ES-I3 (cell line): ENCODE measurements around the gene OLAH.

Experiments
- H3K36me3 ChIP-seq: 2 replicates; pipeline ENCODE4 v1.6.1; 2013; ENCODE audit warnings: mild to moderate bottlenecking, low read length, control low read depth, moderate library complexity; ENCODE audit not compliant: insufficient read depth
- H3K4me1 ChIP-seq: 2 replicates; pipeline ENCODE4 v1.6.1; 2013; ENCODE audit warnings: mild to moderate bottlenecking, control low read depth, low read length; ENCODE audit not compliant: insufficient read depth
- H3K9ac ChIP-seq: 2 replicates; pipeline ENCODE4 v1.6.1; 2013; ENCODE audit warnings: low read depth, mild to moderate bottlenecking, low read length, moderate library complexity
- H3K9me3 ChIP-seq: 2 replicates; pipeline ENCODE4 v1.6.1; 2013; ENCODE audit warnings: mild to moderate bottlenecking, low read length, moderate library complexity; ENCODE audit not compliant: control insufficient read depth, insufficient read depth

Gene OLAH

DNA sequence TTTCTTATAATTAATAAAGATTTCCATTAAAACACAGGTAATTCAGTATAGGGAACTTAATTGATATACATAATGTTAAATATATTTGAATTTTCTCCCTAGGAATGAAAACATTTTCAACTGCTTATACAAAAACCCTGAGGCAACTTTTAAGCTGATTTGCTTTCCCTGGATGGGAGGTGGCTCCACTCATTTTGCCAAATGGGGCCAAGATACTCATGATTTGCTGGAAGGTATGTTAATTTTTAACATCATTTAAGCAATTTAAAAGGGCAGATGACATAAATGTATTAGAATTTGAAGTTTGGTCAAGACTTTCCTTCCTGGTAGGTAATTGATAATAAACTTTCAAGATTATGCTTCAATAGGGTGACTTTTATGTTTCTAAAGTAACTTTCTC lies 5.8 kb downstream of the OLAH start:
- Histone ChIP-seq H3K9ac (no peak overlapping the region), H3K36me3 (no peaks in the 10 kb centered on the region), H3K9me3 (no peaks in the 10 kb centered on the region), H3K4me1 (0 out of 2 replicates have a peak, but pooled peaks cover 2% of the 10 kb centered on the region)

DNA sequence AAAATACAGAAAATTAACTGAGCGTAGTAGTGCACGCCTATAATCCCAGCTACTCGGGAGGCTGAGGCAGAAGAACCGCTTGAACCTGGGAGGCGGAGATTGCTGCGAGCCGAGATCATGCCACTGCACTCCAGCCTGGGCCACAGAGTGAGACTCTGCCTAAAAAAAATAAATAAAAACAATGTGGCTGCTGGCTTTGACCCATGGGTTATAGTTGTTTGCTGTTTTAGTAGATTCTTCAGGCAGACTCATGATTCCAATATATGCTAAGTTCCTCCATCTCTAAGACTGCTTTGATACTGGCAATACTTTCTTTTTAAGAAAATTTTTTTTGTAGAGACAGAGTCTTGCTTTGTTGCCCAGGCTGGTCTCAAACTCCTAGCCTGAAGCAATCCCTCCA lies 8.4 kb downstream of the OLAH start:
- Histone ChIP-seq H3K4me1 (no peaks in the 10 kb centered on the region), H3K9ac (no peak overlapping the region), H3K36me3 (no peaks in the 10 kb centered on the region), H3K9me3 (no peaks in the 10 kb centered on the region)

DNA sequence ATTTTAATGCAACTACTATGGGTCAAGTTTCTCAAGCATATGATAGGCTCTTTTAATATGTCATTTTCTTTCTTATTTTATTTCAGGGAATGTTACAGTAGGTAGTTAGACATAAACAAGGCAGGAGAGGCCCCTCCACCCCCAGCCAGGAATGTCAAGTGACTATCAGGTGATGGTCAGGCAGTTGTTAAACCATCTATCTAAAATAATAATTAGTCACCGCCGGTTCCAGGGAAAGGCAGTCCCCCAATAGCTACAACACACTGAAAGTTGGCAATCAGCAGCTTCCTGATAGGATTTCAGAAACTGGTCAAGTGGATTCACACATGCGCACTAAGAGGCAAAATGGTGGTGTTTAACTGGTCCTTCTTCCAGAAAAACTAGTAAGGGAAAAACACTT lies 9.3 kb downstream of the OLAH start:
- Histone ChIP-seq H3K4me1 (no peaks in the 10 kb centered on the region), H3K36me3 (no peaks in the 10 kb centered on the region), H3K9ac (no peak overlapping the region)

GRCh38 chr10:15058689-15059088 lies 14.9 kb downstream of the OLAH start:
- H3K9ac ChIP-seq: no peak overlapping the region
- H3K4me1 ChIP-seq: no peaks in the 10 kb centered on the region
- no peaks in the 10 kb centered on the region; the same call in 1 of the 2 replicates for H3K9me3 ChIP-seq
- H3K36me3 ChIP-seq: no peaks in the 10 kb centered on the region

More for the DNA sequence above, 9.3 kb downstream of the OLAH start:
- H3K9me3 ChIP-seq: no peaks in the 10 kb centered on the region

- Histone ChIP-seq H3K4me1 (no peaks in the 10 kb centered on the region), H3K9ac (no peak overlapping the region), H3K36me3 (no peaks in the 10 kb centered on the region), H3K9me3 (no peaks in the 10 kb centered on the region; the same call in 1 of the 2 replicates)
Observed at GRCh38 chr10:15059914-15060313, 16.2 kb downstream of the OLAH start.

- Histone ChIP-seq H3K9ac (no peak overlapping the region), H3K9me3 (no peaks in the 10 kb centered on the region; the same call in 1 of the 2 replicates), H3K36me3 (no peaks in the 10 kb centered on the region), H3K4me1 (no peaks in the 10 kb centered on the region)
Observed at GRCh38 chr10:15060638-15061037, 16.9 kb downstream of the OLAH start.

DNA sequence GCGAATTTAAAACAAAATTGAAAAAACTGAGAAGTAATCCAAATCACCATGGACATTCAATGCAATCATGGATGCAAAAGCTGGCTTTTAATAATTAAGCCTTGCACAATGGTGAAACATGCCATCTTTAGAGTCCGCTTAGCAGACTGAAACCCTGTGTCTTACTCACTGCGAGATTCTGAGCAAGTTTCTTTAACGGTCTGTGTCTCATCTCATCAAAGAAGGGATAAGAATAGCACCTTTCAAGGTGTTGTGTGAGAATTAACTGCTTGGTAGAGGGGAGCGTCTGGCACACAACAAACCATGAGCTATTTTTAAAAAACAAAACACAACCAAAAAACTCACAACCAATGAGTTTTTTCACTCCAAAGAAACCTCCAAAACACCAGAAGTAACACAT lies 23.4 kb downstream of the OLAH start:
- Histone ChIP-seq H3K4me1 (no peaks in the 10 kb centered on the region), H3K9me3 (no peaks in the 10 kb centered on the region)

GRCh38 chr10:15068802-15069201 lies 25.1 kb downstream of the OLAH start:
- Histone ChIP-seq H3K4me1 (no peaks in the 10 kb centered on the region), H3K9me3 (peaks cover 12% of the 10 kb centered on the region; the same call in 1 of the 2 replicates), H3K36me3 (no peaks in the 10 kb centered on the region), H3K9ac (no peak overlapping the region)

More for the DNA sequence above, 23.4 kb downstream of the OLAH start:
- H3K36me3 ChIP-seq: no peaks in the 10 kb centered on the region
- H3K9ac ChIP-seq: no peak overlapping the region

DNA sequence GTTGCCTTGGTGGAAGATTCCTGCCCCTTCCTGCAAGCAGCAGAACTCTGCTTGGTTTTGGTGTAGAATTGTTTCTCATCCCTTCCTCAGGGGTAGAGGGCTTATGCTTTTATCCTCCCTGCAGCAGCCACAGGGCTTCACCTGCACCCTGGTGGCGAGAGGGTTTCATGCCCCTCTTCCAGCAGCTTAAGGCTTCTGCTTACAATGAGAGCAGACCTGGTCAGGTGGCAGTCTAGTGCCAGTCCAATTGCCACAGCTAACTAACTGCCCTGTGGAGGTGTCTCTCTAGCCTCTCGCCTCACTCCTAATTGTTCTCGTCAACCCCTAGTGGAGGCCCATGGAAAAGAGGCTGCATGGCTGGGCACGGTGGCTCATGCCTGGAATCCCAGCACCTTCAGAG lies 25.5 kb downstream of the OLAH start:
- Histone ChIP-seq H3K9ac (no peak overlapping the region), H3K4me1 (no peaks in the 10 kb centered on the region), H3K36me3 (no peaks in the 10 kb centered on the region), H3K9me3 (peaks cover 13% of the 10 kb centered on the region; the same call in 1 of the 2 replicates)

GRCh38 chr10:15072358-15072757 lies 28.6 kb downstream of the OLAH start:
- Histone ChIP-seq H3K9ac (no peak overlapping the region), H3K36me3 (no peaks in the 10 kb centered on the region), H3K4me1 (no peaks in the 10 kb centered on the region), H3K9me3 (peaks cover 13% of the 10 kb centered on the region; the same call in 1 of the 2 replicates)

DNA sequence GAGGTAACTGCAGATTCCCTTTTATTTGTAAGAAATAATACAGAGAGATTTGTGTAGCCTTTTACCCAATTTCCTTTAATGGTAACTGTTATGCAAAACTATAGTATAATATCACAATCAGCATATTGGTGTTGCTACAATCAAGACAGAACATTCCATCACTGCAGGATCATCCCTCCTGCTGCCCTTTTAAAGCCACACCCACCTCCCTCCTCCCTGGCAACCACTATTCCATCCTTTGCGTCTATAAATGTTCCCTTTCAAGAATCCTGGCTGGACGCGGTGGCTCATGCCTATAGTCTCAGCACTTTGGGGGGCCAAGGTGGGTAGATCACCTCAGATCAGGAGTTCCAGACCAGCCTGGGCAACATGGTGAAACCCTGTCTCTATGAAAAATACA lies 31.7 kb downstream of the OLAH start:
- Histone ChIP-seq H3K9me3 (peaks cover 13% of the 10 kb centered on the region; the same call in 1 of the 2 replicates), H3K4me1 (no peaks in the 10 kb centered on the region), H3K36me3 (no peaks in the 10 kb centered on the region), H3K9ac (no peak overlapping the region)

DNA sequence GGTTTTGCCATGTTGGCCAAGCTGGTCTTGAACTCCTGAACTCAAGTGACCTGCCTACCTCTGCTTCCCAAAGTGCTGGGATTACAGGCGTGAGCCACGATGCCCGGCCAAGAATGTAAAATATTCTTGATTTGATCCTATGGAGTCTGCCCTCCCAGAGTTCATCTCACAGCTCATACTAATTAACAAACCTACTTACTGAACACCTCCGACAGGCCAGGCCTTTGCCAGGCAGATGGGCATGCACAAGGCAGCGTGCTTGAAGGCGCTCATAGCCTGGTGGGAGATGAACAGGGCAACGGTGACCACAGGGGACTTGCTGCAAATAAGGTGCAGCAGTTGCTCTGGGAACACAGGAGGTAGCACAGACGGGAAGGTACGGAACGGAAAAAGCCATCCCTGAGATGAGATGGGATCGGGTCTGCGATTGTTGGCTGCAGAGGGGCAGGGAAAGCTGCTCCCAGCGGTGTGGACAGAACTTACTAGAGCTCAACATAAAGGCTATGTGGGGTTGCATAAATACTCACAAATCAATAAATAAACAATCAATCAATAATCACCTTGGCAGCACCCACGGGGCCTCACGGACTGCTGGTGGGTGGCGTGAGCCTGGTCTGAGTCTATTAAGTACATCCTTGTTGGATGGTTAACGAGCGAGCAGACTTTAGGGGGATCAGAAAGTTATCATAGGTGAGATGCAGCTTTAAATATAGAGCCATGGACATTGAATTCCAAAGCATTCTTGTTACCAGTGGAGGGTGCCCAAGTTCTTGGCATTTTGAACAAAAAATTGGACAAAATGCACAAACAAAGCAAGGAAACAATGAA lies 40.1 kb downstream of the OLAH start:
- peaks cover 7% of the 10 kb centered on the region for H3K4me1 ChIP-seq
- H3K9ac ChIP-seq: peak overlapping the region; percentile 41; the same call in 1 of the 2 replicates

DNA sequence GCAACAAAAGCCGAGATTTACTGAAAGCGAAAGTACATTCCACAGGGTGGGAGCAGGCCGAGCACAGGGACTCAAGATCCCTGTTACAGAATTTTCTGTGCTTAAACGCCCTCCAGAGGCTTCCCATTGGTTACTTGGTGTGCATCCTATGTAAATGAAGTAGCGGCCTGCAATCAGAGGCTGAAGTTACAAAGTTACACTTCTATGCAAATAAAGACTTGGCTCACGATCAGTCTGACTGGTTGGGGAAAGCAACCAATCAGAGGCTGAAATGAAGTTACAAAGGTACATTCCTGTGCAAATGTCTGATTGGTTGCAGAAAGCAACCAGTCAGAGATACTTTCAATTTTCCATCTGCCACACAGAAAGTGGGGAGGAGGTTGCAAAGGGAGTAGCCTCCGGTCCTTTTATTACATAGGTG lies 40.8 kb downstream of the OLAH start:
- Histone ChIP-seq H3K4me1 (peaks cover 7% of the 10 kb centered on the region), H3K9ac (peak overlapping the region; percentile 41; the same call in 1 of the 2 replicates), H3K36me3 (no peaks in the 10 kb centered on the region), H3K9me3 (no peaks in the 10 kb centered on the region)

More for the DNA sequence above, 40.1 kb downstream of the OLAH start:
- H3K9me3 ChIP-seq: no peaks in the 10 kb centered on the region
- no peaks in the 10 kb centered on the region for H3K36me3 ChIP-seq

DNA sequence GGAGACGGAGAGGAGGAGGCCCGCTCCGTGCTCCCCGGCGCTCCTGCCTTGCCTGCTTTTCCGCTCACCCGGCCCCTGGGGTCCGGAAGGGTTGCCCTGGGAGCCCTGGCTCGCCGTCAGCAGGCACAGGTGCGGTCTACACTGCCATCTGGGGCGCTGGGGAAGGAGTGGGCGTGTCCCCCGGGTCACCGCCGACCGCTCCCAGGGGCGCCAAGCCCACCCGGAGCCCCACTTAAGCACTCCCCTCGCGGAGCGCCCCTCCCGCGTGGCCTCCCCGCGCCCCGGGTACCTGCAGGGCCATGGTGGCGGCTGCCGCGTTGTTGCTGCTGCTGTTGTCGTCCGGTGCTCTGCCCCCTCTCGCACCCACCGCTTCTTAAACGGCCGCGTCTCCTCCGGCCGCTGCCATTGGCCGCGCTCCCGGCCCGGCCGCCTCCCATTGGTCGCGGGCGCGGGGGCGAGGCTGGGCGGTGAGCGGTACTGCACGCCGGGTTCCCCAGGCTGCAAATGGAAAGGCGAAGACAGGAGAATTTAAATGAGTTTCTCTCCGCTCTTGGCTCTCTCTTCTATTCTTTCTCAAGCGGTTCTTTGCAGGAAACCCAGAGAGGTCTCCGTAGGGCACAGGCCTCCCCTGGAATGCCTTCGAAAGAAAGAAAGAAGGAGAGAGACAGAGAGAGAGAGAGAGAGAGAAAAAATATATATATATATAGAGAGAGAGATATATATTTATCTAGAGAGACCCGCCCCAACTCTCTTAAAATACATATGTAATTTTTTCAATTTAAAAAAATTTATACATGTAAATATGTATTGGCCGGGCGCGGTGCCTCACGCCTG lies 44.9 kb downstream of the OLAH start, which contains the start of gene ACBD7:
Gene ACBD7 (minus strand): TSS at position 349 of the 834 bp plus-strand sequence. CDS start 48 bp downstream, at position 301.
- H3K4me1 ChIP-seq: peaks cover 7% of the 10 kb centered on the region
- no peaks in the 10 kb centered on the region for H3K9me3 ChIP-seq
- H3K9ac ChIP-seq: peak within 1 kb of the TSS; percentile 83
- no peaks in the 10 kb centered on the region for H3K36me3 ChIP-seq
